Naive thymus-derived CD8-positive, alpha-beta T cell (primary cell): ENCODE data around the gene EIF2AK3. TPM values are rescaled to one million over a fixed set of nuclear protein-coding genes. Genes with fewer than 3 reads are reported as not detected.
"Not testable (repeated sequence)": the region's sequence is repeated elsewhere in the genome, so short reads cannot be mapped to it uniquely, and the experiment has no call there.

ENCODE experiments used
- ATAC-seq, 2 donors: fragments of 150-1000 bp; cut with Tn5 transposase in 1 of 2; sonication (Bioruptor Pico), chemical (Tn5 transposase) in 1 of 2; 1 replicate in 1 of 2; 2 replicates in 1 of 2; pipeline ENCODE4 v1.10.0; 2021; ENCODE audit warnings: mild to moderate bottlenecking in 2 of 2, moderate library complexity in 2 of 2
- POLR2A ChIA-PET: fragments of 350-600 bp; sonication (Branson Sonifier 250); formaldehyde crosslinking; loops from one replicate; lab custom pipeline; 2021; ENCODE audit warnings: antibody characterized with exemption; lab: Charles Lee
- DNase-seq, 10 donors: peaks; one replicate each; pipeline versions ENCODE4 v3.0.0 to v3.0.0-alpha.2; 2020 to 2022
- H3K27ac Mint-ChIP-seq, 10 donors: one replicate each; pipeline ENCODE4 v1.8.0; 2020 to 2022; ENCODE audit warnings: mild to moderate bottlenecking in 10 of 10, mixed read lengths in 10 of 10, moderate library complexity in 4 of 10, inconsistent platforms in 1 of 10
- H3K27me3 Mint-ChIP-seq, 5 donors: one replicate each; pipeline ENCODE4 v1.8.0; 2021 to 2022; ENCODE audit warnings: mixed read lengths in 5 of 5
- H3K36me3 Mint-ChIP-seq, 3 donors: one replicate each; pipeline ENCODE4 v1.8.0; 2020 to 2022; ENCODE audit warnings: mixed read lengths in 3 of 3, mild to moderate bottlenecking in 2 of 3, inconsistent platforms in 1 of 3
- H3K4me1 Mint-ChIP-seq, 4 donors: one replicate each; pipeline ENCODE4 v1.8.0; 2021 to 2022; ENCODE audit warnings: mixed read lengths in 4 of 4
- H3K4me3 Mint-ChIP-seq, 10 donors: one replicate each; pipeline ENCODE4 v1.8.0; 2020 to 2022; ENCODE audit warnings: mild to moderate bottlenecking in 10 of 10, mixed read lengths in 10 of 10, moderate library complexity in 6 of 10, inconsistent platforms in 1 of 10
- H3K9me3 Mint-ChIP-seq, 9 donors: one replicate each; pipeline ENCODE4 v1.8.0; 2020 to 2022; ENCODE audit warnings: mixed read lengths in 9 of 9, mild to moderate bottlenecking in 3 of 9, inconsistent platforms in 1 of 9, moderate library complexity in 1 of 9
- polyA plus RNA-seq, 3 donors: library from polyadenylated mRNA; unstranded; fragments of 300-500 nt; fragmentation: Illumina TruSeq; gene quantifications; one replicate each; pipeline ENCODE4 v1.2.3, GENCODE V29; 2021
- total RNA-seq, 8 experiments: library from RNA in 2 of 8; stranded (reverse) in 2 of 8; gene quantifications; one replicate each; pipeline ENCODE4 v1.2.3 and lab custom pipeline; 2021 to 2026

The EIF2AK3 gene
- total and polyA plus RNA-seq, 5 experiments from 2014 or later: 3.1 to 29.8 (median 8.9) TPM

DNA sequence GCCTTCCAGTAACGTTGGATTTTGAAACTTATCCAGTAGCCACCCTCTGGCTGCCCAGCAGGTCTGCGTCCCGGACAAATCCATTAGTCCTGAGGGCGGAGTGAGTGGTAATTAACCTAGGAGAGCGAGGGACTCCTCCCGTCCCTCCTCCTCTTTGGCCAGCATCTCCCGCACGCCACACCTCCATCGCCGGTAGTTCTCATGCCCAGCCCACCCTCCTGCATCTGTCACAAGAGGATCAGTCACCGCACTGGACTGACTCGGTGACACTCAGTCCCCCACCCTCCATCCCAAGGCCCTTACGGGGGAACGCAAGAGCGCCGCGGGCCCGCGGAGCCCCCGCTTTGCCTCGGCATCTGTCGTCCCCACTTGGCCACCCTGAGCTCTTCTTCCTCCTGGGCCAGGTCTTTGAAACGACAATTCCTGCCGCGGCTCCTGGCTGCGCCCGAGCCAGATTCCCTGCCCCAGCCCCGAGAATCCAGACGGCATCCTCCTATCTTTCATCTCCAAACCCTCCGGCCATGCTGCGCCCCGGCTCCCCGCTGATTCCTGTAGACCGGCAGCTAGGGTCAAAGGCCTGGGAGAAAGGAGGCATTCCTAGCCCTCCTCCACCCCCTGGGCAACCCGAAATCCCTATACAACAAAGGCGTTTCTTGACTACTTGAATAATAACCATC, 77.5 kb downstream of the EIF2AK3 start:
- Mint-ChIP-seq H3K4me3 (no peak overlapping the region), H3K36me3 (peaks cover 0 to 3% (median 0%) of the 10 kb centered on the region in 3 donors), H3K27me3 (peaks cover 10 to 23% (median 14%) of the 10 kb centered on the region in 5 donors), H3K9me3 (no peaks in the 10 kb centered on the region), H3K27ac (peak overlapping the region in 1 of 10 donors; percentile 77), H3K4me1 (peaks cover 0 to 9% (median 3%) of the 10 kb centered on the region in 4 donors)
- POLR2A ChIA-PET: no interaction called here
- DNase-seq: no peak
- ATAC-seq: no peak

GRCh38 chr2:88546291-88546690, 81.0 kb downstream of the EIF2AK3 start:
- H3K36me3 Mint-ChIP-seq, POLR2A ChIA-PET, H3K4me1 Mint-ChIP-seq, H3K27ac Mint-ChIP-seq, H3K9me3 Mint-ChIP-seq, DNase-seq, H3K4me3 Mint-ChIP-seq, ATAC-seq: not testable (repeated sequence)
- peaks cover 15 to 32% (median 22%) of the 10 kb centered on the region in 5 donors for H3K27me3 Mint-ChIP-seq

DNA sequence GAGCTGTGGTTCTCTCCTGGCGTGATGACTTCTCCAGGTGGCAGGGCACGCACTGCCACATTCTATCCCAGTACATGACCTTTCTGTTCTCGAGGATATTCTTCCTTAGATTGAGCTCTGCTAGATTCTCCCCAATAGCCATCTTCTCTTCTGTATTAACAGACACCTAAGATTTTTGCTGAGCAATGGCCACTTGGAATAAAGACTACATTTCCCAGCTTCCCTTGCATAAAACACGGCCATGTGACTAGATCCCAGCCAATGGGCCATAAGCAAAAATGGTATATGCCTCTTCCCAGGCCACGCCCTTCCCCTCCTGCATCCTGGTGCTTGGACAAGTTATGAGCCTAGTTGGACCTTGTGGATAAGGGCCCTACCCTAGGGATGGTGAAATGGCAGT, 82.1 kb downstream of the EIF2AK3 start:
- Mint-ChIP-seq H3K4me1 (peaks cover 0 to 7% (median 3%) of the 10 kb centered on the region in 4 donors), H3K36me3 (peaks cover 0 to 5% (median 3%) of the 10 kb centered on the region in 3 donors), H3K27ac (no peak overlapping the region), H3K27me3 (peaks cover 12 to 26% (median 20%) of the 10 kb centered on the region in 5 donors), H3K9me3 (peaks cover 0 to 10% (median 5%) of the 10 kb centered on the region in 9 donors), H3K4me3 (no peak overlapping the region)
- POLR2A ChIA-PET: no interaction called here
- ATAC-seq (no peak), DNase-seq (no peak)

DNA sequence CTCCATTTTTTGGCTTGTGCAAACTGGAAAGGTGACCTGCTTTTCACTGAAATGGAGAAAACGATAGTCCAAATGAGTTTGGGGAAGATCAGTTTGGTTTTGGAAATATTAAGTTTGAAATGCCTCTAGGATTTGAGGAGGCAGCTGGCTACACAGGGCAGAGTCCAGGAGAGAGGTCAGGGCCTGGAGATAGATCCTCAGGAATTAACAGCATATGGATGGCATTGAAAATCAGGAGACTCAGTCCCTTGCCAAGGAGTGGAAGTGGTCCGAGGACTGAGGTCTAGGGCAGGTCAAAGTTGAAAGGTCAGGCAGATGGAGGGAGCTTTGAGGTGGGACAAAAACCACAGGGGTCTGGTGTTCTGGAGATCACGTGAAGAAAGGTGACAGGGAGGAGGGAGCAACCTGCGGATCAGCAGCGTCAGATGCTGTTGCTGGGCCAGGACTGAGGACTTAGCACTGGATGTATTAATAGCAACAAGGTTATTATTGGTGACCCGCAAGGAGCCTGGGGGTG, 83.7 kb downstream of the EIF2AK3 start:
- no peak for DNase-seq
- no peaks in the 10 kb centered on the region for H3K4me1 Mint-ChIP-seq
- peaks cover 0 to 5% (median 3%) of the 10 kb centered on the region in 3 donors for H3K36me3 Mint-ChIP-seq
- H3K9me3 Mint-ChIP-seq: peaks cover 0 to 13% (median 5%) of the 10 kb centered on the region in 9 donors
- H3K27me3 Mint-ChIP-seq: peaks cover 9 to 13% (median 11%) of the 10 kb centered on the region in 5 donors
- no peak overlapping the region for H3K4me3 Mint-ChIP-seq
- ATAC-seq: no peak
- no peak overlapping the region for H3K27ac Mint-ChIP-seq
- POLR2A ChIA-PET: interaction anchor here (0.7 kb wide), 1 partner anchor 95 kb away, joined by 3 read pairs; no protein-coding TSS in a partner anchor

DNA sequence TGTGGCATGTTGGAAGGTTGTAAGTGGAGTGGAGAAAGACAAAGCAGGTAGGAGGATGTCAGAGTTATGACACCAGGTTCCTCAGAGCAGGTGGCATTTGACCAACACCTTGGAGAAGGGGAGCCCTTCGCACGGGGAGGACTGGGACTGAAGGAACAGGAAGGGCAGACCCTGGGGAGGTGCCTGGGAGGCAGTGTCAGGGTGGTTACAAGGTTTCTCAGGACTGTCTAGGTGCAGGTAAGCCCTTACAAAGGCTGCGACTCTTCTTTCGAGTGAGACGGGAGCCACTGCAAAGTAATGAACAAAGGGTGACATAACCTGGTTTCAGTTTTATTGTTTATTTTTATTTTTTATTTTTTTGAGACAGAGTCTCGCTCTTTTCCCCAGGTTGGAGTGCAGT, 84.6 kb downstream of the EIF2AK3 start:
- ATAC-seq (no peak), DNase-seq (no peak)
- Mint-ChIP-seq H3K36me3 (peaks cover 0 to 5% (median 3%) of the 10 kb centered on the region in 3 donors), H3K27me3 (peaks cover 10 to 20% (median 11%) of the 10 kb centered on the region in 5 donors), H3K27ac (peak overlapping the region in 1 of 10 donors; percentile 3), H3K4me3 (no peak overlapping the region), H3K4me1 (no peaks in the 10 kb centered on the region), H3K9me3 (peaks cover 0 to 13% (median 5%) of the 10 kb centered on the region in 9 donors)
- POLR2A ChIA-PET: no interaction called here

DNA sequence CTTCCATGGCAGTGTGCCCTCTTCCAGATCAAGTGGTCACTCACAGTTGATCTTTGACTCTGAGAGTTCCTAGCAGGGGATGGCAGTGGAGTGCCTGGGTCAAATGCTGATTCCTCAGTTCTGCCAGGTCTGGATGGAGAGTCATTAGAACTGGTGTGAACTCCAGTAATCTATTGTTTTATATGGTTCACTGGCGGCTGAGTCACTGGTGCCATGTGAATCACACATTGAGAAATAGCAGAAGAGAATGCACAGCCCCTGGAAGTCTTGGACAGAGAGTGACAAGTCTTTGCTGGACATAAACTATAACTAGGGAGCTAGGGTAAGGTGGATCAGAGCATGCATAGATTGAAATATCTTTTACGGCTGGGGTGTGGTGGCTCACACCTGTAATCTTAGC, 86.9 kb downstream of the EIF2AK3 start:
- no peak overlapping the region for H3K4me3 Mint-ChIP-seq
- peaks cover 0 to 13% (median 5%) of the 10 kb centered on the region in 9 donors for H3K9me3 Mint-ChIP-seq
- no peaks in the 10 kb centered on the region for H3K4me1 Mint-ChIP-seq
- no peak for DNase-seq
- POLR2A ChIA-PET: no interaction called here
- no peak overlapping the region for H3K27ac Mint-ChIP-seq
- peaks cover 13 to 39% (median 19%) of the 10 kb centered on the region in 5 donors for H3K27me3 Mint-ChIP-seq
- peaks cover 0 to 5% (median 3%) of the 10 kb centered on the region in 3 donors for H3K36me3 Mint-ChIP-seq
- no peak for ATAC-seq

DNA sequence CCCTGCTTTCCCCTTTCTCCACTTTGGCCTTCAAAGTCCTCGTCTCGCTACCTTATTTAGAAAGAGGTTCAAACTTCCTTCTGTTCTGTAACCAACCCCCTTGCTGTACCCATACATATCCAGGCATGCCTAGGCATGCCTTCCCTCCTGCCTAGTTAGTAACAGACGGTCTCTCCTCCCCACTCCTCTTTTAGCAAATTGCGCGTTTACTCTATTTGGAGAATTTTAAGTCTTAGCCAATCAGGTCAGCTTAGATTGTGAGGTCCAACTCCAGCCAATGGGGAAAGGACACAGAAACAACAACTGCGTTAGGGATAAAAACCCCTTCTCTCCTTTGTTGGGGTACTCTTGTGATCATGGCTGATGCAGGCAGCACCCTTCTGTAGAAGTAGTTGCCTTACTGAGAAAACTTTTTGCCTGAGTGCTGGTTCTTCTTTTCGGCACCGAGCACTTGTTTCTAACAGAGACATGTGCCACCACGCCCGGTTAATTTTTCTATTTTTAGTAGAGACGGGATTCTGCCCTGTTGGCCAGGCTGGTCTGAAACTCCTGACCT, 88.8 kb downstream of the EIF2AK3 start:
- ATAC-seq (no peak), DNase-seq (no peak)
- Mint-ChIP-seq H3K4me1 (no peaks in the 10 kb centered on the region), H3K27me3 (peaks cover 13 to 39% (median 21%) of the 10 kb centered on the region in 5 donors), H3K27ac (no peak overlapping the region), H3K4me3 (peak overlapping the region in 1 of 10 donors; percentile 62), H3K36me3 (peaks cover 0 to 5% (median 3%) of the 10 kb centered on the region in 3 donors), H3K9me3 (peaks cover 0 to 13% (median 5%) of the 10 kb centered on the region in 9 donors)
- POLR2A ChIA-PET: no interaction called here

GRCh38 chr2:88537640-88538039, 89.6 kb downstream of the EIF2AK3 start:
- POLR2A ChIA-PET: no interaction called here
- no peak overlapping the region for H3K27ac Mint-ChIP-seq
- no peaks in the 10 kb centered on the region for H3K4me1 Mint-ChIP-seq
- H3K27me3 Mint-ChIP-seq: peaks cover 10 to 37% (median 17%) of the 10 kb centered on the region in 5 donors
- ATAC-seq: no peak
- H3K4me3 Mint-ChIP-seq: no peak overlapping the region
- DNase-seq: no peak
- H3K36me3 Mint-ChIP-seq: peaks cover 0 to 5% (median 3%) of the 10 kb centered on the region in 3 donors
- peaks cover 0 to 13% (median 5%) of the 10 kb centered on the region in 9 donors for H3K9me3 Mint-ChIP-seq

GRCh38 chr2:88530081-88530480, 97.2 kb downstream of the EIF2AK3 start:
- ATAC-seq: no peak
- Mint-ChIP-seq H3K4me1 (no peaks in the 10 kb centered on the region), H3K36me3 (no peaks in the 10 kb centered on the region), H3K27me3 (peaks cover 7 to 29% (median 10%) of the 10 kb centered on the region in 5 donors), H3K4me3 (no peak overlapping the region), H3K27ac (no peak overlapping the region), H3K9me3 (no peaks in the 10 kb centered on the region)
- POLR2A ChIA-PET: no interaction called here
- DNase-seq: no peak

DNA sequence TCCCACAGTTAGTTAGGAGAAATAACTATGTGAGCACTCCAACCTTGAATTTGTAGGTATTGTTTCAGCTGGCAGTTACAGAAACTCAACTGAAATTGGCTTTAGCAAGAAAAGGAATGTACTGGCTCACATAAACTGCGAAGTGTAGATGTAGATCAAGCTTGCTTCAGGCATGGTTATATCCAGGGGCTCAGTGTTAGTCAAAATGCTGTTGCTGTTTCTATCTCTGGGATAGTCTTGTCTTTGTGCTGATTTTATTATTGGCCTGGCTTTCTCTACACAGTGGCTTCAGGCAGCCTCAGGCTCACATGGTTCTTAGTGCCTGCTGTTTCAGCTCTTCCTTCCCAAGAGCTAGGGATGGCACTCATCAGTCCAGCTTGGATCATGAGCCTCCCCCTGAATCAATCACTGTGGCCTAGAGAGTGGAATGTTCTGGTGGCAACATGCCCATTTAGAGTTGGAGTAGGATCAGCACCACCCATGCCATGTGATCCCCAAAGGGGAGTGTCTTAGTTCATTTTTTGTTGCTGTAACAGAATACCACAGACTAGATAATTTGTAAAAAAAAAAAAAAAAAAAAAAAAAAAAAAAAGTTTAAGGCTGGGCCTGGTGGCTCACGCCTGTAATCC, 105.7 kb downstream of the EIF2AK3 start:
- POLR2A ChIA-PET: no interaction called here
- peaks cover 2 to 17% (median 13%) of the 10 kb centered on the region in 5 donors for H3K27me3 Mint-ChIP-seq
- no peak for DNase-seq
- H3K4me3 Mint-ChIP-seq: no peak overlapping the region
- no peaks in the 10 kb centered on the region for H3K9me3 Mint-ChIP-seq
- no peaks in the 10 kb centered on the region for H3K36me3 Mint-ChIP-seq
- no peak for ATAC-seq
- H3K4me1 Mint-ChIP-seq: peaks cover 0 to 2% (median 0%) of the 10 kb centered on the region in 4 donors
- H3K27ac Mint-ChIP-seq: no peak overlapping the region

DNA sequence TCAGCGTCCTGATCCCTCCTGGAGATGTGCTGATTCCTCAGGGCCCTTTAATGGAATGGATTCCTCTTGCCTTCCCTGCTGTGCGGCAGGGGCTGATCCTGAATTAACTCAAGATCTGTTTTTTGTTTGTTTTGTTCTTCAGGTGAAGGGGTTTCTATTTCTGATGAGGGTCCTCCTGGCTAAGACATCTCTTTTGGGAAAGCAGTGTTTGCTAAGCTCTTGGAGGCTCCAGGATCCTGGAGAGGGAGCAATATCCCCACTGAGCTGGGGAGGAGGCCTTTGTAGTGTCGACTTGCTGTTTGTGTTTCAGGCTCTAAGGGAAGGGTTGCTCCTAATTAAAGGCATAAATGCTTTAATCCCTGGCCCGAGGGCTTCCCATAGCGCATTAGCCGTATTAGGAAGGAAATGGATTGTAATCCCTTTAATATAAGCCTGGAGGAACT, 109.5 kb downstream of the EIF2AK3 start:
- peaks cover 0 to 2% (median 0%) of the 10 kb centered on the region in 4 donors for H3K4me1 Mint-ChIP-seq
- no peak overlapping the region for H3K4me3 Mint-ChIP-seq
- ATAC-seq (no peak), DNase-seq (no peak)
- no peaks in the 10 kb centered on the region for H3K36me3 Mint-ChIP-seq
- H3K27me3 Mint-ChIP-seq: peaks cover 4 to 19% (median 18%) of the 10 kb centered on the region in 5 donors
- peaks cover 0 to 14% (median 3%) of the 10 kb centered on the region in 9 donors for H3K9me3 Mint-ChIP-seq
- POLR2A ChIA-PET: no interaction called here
- no peak overlapping the region for H3K27ac Mint-ChIP-seq
